ENCODE measurements around the gene RFC1. TPM values are rescaled to one million over a fixed set of nuclear protein-coding genes. Genes with fewer than 3 reads are reported as not detected.
A peak's percentile ranks its signal among the peaks of the same experiment; 100 is the strongest.
"Not testable (repeated sequence)": the region's sequence is repeated elsewhere in the genome, so short reads cannot be mapped to it uniquely, and the experiment has no call there.

The RFC1 gene
- polyA plus RNA-seq, 3 donors: 71.1 to 77.8 (median 74.3) TPM

- DNase-seq (ENCODE audit: extremely low read depth in 1 of 11, low read depth in 9 of 11, low spot score in 4 of 11): no peak
These were observed 2.3 kb downstream of the RFC1 start for GRCh38 chr4:39363773-39364393.

- DNase-seq (ENCODE audit: extremely low read depth in 1 of 11, low read depth in 9 of 11, low spot score in 4 of 11): no peak
These were observed 3.3 kb downstream of the RFC1 start for GRCh38 chr4:39362827-39363226.

GRCh38 chr4:39360611-39361010, 5.6 kb downstream of the RFC1 start:
- not testable (repeated sequence) for DNase-seq (ENCODE audit: extremely low read depth in 1 of 11, low read depth in 9 of 11, low spot score in 4 of 11)

GRCh38 chr4:39357002-39357401, 9.2 kb downstream of the RFC1 start:
- no peak for DNase-seq (ENCODE audit: extremely low read depth in 1 of 11, low read depth in 9 of 11, low spot score in 4 of 11)

- DNase-seq (ENCODE audit: extremely low read depth in 1 of 11, low read depth in 9 of 11, low spot score in 4 of 11): peak in 7 of 11 donors; percentile 12 to 41 (median 24)
These were observed 12.0 kb downstream of the RFC1 start for GRCh38 chr4:39354254-39354552.

GRCh38 chr4:39353478-39354253, 12.5 kb downstream of the RFC1 start:
- DNase-seq (ENCODE audit: extremely low read depth in 1 of 11, low read depth in 9 of 11, low spot score in 4 of 11): peak in 7 of 11 donors; percentile 4 to 46 (median 25)

- DNase-seq (ENCODE audit: extremely low read depth in 1 of 11, low read depth in 9 of 11, low spot score in 4 of 11): not testable (repeated sequence)
These were observed 13.0 kb downstream of the RFC1 start for GRCh38 chr4:39353149-39353477.

GRCh38 chr4:39349326-39349725, 16.8 kb downstream of the RFC1 start:
- DNase-seq (ENCODE audit: extremely low read depth in 1 of 11, low read depth in 9 of 11, low spot score in 4 of 11): no peak

- DNase-seq (ENCODE audit: extremely low read depth in 1 of 11, low read depth in 9 of 11, low spot score in 4 of 11): no peak
These were observed 17.5 kb downstream of the RFC1 start for GRCh38 chr4:39348371-39349315.

- DNase-seq (ENCODE audit: extremely low read depth in 1 of 11, low read depth in 9 of 11, low spot score in 4 of 11): no peak
These were observed 19.2 kb downstream of the RFC1 start for GRCh38 chr4:39346856-39347519.

- DNase-seq (ENCODE audit: extremely low read depth in 1 of 11, low read depth in 9 of 11, low spot score in 4 of 11): no peak
These were observed 23.4 kb downstream of the RFC1 start for GRCh38 chr4:39342731-39343130.

GRCh38 chr4:39341075-39341725, 25.0 kb downstream of the RFC1 start:
- DNase-seq (ENCODE audit: extremely low read depth in 1 of 11, low read depth in 9 of 11, low spot score in 4 of 11): peak in 2 of 11 donors; percentile 18 to 19

- DNase-seq (ENCODE audit: extremely low read depth in 1 of 11, low read depth in 9 of 11, low spot score in 4 of 11): no peak
These were observed 26.2 kb downstream of the RFC1 start for GRCh38 chr4:39339968-39340367.

- no peak for DNase-seq (ENCODE audit: extremely low read depth in 1 of 11, low read depth in 9 of 11, low spot score in 4 of 11)
These were observed 28.3 kb downstream of the RFC1 start for GRCh38 chr4:39337841-39338240.

- no peak for DNase-seq (ENCODE audit: extremely low read depth in 1 of 11, low read depth in 9 of 11, low spot score in 4 of 11)
These were observed 30.6 kb downstream of the RFC1 start for GRCh38 chr4:39335566-39335965.

GRCh38 chr4:39331191-39331590, 35.0 kb downstream of the RFC1 start:
- DNase-seq (ENCODE audit: extremely low read depth in 1 of 11, low read depth in 9 of 11, low spot score in 4 of 11): no peak

- DNase-seq (ENCODE audit: extremely low read depth in 1 of 11, low read depth in 9 of 11, low spot score in 4 of 11): no peak
These were observed 35.8 kb downstream of the RFC1 start for GRCh38 chr4:39330353-39330752.

- DNase-seq (ENCODE audit: extremely low read depth in 1 of 11, low read depth in 9 of 11, low spot score in 4 of 11): no peak
These were observed 39.6 kb downstream of the RFC1 start for GRCh38 chr4:39326468-39326977.

All from renal cortex interstitium (tissue), 11 donors.